SH-SY5Y (cell line): ENCODE measurements around the gene GPA33.

Source experiments
- GATA2 ChIP-seq: IDR thresholded peaks from 2 replicates; pipeline ENCODE4 v1.6.1; 2011; ENCODE audit warnings: mild to moderate bottlenecking, low read depth, low read length
- GATA3 ChIP-seq: IDR thresholded peaks from 2 replicates; pipeline ENCODE4 v1.6.1; 2011; ENCODE audit warnings: low read depth, mild to moderate bottlenecking, low read length, moderate library complexity

DNA sequence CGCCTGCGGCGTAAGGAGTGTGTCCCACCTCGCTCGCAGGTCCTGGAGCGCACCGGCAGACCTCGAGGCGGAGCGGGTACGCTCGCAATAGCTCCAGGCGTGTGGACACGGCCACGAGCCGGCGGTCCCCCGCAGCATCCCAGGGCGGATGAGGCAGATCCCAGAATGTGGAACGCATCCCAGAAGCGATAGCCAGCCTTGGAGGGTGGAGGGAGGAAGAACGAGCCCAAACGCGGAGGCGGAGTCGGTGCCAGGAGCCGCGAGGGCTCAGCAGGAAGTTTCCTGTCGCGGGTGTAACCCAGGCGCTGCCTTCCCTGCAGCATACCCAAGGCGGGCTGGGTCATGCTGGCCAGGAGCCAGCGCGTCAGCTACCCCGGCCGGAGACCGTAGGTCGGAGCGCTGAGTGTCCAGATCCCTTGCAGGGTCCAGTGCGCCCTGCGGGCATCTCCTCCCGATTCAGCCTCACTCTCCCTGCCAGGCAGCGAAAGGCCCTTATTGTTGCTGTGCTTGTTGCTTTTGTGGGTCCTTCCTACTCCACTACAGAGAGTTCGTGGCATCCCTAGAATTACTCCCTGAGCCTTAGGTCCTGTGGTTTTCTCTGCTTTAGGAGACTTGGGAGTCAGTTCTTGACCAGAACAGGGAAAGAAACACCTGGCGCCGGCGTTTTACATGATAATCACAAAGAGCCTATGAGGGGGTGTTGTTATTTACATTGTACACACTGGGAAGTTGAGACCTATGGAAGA is 31.4 kb upstream of the GPA33 start:
- no peak for TF ChIP-seq GATA3
- TF ChIP-seq GATA2 = no peak
